ENCODE results near the gene RBM38.

The RBM38 gene

DNA sequence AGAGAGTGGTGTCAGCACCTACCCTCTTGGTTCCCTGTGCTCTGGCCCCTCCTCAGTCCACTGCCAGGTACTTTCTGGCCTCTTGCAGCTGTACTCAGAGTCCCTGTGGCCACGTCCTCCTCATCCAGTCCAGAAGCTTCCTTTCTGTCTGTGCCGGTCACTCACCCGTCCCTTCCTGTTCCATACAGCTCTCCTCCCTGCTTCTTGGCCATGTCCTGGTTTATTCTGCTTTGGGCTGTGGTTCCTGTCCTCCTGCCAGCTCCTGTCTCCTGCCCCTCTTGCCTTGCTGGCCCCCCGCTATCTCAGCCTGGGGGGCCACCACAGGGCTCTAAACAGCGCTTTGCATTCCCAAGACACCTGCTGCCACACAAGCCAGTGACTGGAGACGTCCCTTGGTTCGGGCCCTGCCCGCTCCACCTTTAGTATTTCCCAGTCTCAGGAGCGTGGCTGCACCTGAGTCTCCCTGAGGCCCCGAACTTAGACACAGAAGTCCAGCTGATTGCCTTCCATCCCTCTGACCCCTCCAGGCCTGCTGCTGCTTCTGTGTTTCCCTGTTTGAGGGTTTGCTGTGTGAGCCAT lies 15.5 kb upstream of the RBM38 start:
- no peak for DNase-seq

GRCh38 chr20:57377350-57377749 lies 13.8 kb upstream of the RBM38 start:
- DNase-seq: no peak

GRCh38 chr20:57378107-57378506 lies 13.1 kb upstream of the RBM38 start:
- DNase-seq: no peak

GRCh38 chr20:57378646-57379262 lies 12.4 kb upstream of the RBM38 start:
- DNase-seq: no peak

DNA sequence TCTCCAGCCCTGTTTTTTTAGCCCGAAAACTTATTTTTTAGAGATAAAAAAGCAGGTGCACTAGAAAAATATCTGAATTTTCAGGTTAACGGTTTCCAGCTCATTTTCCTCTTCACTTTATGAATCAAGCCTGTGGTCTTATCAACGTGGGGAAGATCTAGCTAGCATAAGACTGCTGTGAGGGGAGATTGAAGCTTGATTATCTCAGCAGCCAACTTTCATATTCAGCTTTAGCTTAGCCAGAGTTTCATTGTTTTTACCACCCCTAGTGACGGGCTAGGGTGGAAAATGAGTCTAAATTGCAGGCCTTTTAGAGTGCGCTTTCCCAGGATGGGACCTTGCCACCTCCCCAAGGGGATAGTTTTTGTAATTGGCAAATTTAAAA lies 11.9 kb upstream of the RBM38 start:
- no peak for DNase-seq

DNA sequence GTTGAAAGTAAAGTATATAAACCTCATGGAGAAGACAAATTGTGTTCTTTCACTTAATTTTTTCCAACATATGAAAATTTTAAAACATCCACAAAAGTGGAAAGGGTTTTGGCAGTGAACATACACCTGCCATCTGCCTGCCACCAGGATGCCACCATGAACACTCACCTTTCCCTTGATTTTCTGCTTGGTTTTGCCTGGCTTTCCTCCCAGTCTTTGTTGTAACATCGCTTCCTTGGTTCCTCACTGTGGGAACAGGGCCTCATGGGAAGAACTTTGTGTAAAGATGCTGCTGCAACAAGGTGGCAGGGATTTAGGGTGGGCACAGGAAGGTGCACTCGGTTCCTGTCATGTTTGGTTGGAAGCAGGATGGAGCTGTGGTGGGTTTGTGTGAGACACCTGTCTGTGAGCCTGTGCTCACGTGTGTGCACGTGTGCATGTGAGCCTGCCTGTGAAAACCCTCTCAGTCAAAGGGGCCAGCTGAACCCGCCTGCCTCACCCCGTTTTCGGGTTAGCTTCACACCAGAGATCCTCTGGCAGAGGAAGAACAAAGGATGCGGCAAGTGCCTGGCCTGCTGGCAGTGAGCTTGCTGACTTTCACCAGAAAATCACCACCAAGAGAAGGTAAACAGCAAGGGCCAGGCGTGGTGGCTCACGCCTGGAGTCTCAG lies 11.0 kb upstream of the RBM38 start:
- DNase-seq: no peak

DNA sequence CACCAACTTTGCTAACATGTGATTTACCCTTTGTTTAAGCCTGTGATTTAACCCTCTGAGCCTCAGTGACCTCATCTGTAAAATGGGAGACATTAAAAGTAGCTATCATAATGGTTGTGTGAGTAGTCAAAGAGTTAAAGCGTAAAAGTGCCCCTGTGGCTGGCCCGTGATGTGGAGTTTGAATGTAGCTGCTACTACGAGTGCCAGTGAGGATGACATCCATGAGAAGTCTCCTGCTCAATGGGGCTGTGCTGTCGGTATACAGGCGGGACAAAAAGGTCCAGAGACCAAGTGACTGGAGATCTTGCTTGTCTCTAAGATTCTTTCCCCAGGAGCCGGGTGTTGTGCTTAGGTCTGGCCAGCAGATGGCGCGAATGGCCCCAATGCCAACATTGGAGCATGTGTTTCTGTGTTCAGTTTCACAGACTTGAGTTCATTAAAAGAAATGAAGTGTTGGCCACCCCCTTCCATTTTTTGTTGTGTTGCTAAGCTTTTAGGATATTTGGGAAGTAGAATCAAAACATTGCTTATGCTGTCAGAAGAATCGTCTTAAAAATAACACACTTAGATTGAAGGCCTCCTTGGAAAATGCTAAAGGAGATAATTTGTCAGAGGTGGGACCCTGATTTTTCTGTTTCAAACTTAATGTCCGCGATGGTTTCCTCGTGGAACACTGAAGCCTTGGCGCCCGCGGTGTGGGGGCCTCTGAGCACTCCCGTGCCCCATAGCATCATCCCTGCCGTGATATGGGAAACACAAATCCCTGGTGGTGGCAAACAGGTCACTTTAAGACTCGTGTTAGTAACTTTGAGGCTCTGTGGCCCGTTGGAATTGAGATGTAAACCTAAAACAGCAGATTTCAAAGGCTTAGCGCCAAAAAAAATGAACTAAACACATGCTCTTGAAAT lies 9.3 kb upstream of the RBM38 start:
- DNase-seq: peak; percentile 64

DNA sequence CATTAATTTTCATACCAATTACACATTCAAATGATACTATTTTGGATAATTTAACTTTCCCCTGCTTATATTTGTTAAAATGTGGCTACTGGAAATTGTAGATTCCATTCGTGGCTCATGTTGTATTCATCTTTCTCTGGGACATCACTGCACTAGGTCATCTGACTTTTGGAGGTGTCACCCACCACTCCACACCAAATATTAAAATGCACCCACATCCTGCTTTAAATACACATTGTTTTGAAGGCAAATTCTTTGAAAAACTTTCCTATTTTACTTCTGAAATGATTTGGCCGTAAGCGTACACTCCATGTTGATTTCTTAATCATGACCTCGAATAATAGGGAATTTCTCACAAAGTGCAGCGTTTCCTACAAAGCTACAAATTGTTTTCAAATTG lies 8.7 kb upstream of the RBM38 start:
- DNase-seq: no peak

DNA sequence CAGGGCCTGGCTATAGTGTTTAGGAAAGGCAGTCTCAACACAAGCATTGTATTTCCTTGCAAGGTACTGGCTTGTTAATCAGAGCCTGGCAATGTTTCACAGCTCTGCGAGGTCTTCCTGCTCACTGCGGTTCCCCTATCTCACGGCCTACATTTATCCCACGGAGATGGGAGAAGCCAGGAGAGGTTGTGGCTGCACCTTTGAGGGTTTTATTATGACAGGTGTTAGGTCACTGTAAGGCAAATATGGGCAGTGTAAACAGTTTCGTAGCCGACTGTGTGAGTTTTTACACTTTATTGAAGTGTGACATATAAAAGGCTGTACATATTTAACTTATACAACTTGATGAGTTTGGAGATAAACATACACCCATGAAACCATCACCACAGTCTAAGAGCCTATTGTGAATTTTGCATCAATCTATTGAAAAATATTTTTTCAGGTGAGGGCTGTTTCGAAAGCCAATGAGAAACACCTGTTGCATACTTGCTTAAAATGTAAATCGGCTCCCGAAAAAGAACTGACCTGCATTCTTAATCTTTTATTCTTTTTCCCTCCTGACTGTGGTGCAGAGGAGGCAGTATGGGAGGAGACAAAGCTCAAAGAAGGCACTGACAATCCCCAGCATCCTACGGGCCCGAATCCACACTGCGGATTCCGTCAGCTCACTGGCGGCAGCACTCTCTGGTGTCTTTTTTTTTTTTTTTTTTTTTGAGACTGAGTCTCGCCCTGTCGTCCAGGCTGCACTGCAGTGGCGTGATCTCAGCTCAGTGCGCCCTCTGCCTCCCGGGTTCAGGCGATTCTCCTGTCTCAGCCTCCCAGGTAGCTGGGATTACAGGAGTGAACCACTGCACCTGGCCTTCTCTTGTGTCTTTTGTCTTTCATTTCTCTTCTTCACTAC lies 7.5 kb upstream of the RBM38 start:
- no peak for DNase-seq

- DNase-seq: no peak
Measured at GRCh38 chr20:57384486-57384885, 6.7 kb upstream of the RBM38 start.

GRCh38 chr20:57384953-57385761 lies 6.0 kb upstream of the RBM38 start:
- no peak for DNase-seq

DNA sequence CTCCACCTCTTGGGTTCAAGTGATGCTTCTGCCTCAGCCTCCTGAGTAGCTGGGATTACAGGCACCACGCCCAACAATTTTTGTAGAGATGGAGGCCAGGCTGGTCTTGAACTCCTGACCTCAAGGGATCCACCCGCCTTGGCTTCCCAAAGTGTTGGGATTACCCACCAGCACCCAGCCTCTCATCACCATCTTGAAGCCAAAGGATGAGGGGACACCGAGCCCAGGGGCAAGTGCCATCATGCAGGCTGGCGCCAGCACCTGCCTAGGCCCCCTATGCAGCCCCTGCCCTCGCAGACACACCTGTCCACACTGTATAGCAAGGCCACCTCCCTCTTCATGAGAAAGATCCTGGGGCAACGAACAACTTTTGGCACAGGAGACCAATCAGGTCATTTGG lies 5.3 kb upstream of the RBM38 start:
- DNase-seq: no peak

DNA sequence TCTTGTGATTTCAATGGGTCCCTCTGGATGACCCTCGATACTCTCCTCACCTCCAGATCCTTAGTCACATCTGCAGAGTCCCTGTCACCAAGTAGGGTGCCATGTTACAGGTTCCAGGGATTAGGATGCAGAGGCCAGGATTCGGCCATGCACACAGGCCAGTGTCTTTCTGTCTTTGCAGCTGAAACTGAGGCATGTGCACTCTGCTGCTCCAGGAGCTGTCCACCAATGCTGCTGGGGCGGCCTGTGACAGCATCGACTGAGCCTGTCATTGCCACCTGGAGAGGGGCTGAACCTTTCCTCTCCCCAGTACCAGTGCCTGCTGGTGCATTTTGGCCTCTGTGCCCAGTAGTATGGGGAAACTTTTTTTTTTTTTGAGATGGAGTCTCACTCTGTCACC lies 4.4 kb upstream of the RBM38 start:
- DNase-seq: no peak

DNA sequence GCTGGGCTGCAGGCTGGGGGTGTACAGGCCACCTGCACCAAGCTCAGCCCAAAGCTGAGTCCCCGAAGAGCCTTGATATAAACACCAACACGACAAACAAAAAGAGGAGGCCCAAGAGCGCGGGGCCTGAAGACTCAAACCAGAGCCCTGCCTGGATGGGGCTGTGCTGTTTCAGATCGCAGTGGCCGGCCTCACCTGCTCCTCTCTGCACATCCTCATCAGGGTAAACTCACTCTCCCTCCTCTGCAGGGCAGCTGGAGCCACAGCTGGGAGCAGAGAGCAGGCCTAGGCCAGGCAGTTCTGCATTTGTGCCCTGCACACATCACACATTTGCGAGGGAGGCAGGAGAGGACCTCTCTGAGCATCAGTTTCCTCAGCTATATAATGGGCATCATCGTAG lies 3.7 kb upstream of the RBM38 start:
- DNase-seq: no peak

GRCh38 chr20:57387945-57388371 lies 3.2 kb upstream of the RBM38 start:
- DNase-seq: no peak

GRCh38 chr20:57388953-57389694 lies 2.1 kb upstream of the RBM38 start:
- DNase-seq: peak; percentile 65

- no peak for DNase-seq
Measured at GRCh38 chr20:57389695-57390603, 1.2 kb upstream of the RBM38 start.

DNA sequence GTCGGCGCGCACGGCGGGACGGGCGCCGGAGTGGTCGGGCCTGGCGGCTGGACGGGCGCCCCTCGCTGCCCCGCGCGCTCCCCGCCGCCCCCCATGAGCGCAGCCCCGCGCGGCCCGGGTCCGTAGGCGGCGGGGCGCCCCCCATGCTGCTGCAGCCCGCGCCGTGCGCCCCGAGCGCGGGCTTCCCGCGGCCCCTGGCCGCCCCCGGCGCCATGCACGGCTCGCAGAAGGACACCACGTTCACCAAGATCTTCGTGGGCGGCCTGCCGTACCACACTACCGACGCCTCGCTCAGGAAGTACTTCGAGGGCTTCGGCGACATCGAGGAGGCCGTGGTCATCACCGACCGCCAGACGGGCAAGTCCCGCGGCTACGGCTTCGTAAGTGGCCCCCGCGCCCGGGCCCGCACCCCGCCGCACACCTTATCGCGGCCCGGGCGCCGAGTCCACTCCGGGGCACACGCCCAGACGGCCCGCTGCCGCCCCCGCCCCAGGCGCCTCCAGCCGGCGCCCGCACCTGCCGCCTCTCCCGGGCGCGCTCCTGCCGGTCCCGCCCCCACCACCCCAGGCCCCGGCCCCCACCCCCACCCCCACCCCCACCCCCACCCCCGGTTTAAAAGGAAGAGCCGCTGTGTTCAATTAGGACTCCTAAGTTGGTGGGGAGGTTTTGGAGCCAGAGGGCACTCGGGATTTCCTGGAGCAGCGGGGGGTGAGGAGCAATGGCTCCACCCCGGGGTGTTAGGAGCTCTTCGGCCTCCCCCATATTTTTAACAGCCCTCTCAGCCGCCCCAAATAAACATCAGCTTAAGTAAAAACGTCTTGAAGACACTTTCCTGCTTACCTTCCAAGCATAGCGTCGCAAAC lies 474 bp downstream of the RBM38 start:
- no peak for DNase-seq
